GM12872 (cell line): ENCODE measurements around the gene CUEDC1.

Experiments
- CTCF ChIP-seq: IDR thresholded peaks from 3 replicates; pipeline ENCODE4 v1.5.1; 2011; ENCODE audit warnings: low read depth, mild to moderate bottlenecking, low read length, moderate library complexity; ENCODE audit not compliant: insufficient read depth

CUEDC1 gene

GRCh38 chr17:57889892-57890856 lies 65.0 kb downstream of the CUEDC1 start:
- no peak for TF ChIP-seq CTCF

DNA sequence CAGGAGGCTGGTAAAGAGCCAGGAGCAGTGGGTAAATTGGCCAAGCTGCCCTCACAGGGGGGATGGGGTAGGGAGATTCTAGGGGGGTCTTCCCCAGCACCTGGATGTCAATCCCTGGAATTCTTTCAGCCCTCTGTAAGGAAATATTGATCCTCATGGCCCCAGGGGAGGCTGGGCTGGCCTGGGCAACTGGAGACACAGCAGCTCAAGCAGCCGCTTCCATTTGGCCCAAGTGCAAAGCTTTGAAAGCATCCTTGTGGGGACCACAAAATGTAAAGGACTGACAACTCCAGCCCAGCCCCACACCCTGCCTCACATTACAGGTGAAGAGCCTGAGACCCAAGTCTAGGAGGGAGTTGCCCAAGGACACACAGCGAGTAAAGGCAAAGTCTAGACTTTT lies 66.0 kb downstream of the CUEDC1 start:
- TF ChIP-seq CTCF: no peak

DNA sequence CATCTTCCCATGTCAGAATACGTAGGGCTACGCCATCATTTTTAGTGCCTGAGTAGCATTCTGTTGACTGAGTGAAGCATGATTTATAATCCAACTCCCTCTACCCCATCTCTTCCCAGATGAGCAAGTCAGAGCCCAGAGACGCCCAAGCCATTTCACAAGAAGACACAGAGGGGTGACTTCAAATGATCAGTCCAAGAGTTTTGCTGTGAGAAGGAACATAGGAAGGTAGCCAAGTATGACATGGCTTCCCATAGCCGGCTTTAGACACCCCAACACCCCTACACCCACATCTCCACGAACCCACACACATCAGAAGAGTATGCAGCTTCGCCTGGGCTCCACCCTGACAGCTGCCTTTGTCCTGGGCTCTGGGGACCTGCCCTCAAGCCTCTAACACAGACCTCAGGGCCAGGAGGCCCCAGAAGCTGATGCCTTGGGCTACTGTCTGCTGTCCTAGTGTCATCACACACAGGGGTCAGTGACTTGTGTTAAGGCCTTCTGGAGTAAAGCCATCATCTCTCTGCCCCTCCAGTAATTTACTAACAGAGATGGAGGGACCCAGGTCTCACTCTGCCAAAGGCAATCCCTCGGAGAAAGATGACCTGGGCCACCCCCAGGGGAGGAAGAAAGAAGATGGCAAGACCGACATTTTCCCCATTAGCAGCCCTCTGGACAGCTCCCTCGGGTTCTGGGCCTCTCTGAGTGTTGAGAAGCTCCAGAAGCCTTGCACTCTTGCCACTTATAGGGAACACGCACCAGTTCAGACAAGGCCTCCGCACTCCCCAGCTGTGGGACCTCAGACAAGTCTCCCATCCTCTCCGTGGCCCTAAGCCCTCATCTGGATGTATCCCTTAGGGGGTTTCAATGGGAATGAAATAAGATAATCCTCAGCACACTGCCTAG lies 66.6 kb downstream of the CUEDC1 start:
- no peak for TF ChIP-seq CTCF

DNA sequence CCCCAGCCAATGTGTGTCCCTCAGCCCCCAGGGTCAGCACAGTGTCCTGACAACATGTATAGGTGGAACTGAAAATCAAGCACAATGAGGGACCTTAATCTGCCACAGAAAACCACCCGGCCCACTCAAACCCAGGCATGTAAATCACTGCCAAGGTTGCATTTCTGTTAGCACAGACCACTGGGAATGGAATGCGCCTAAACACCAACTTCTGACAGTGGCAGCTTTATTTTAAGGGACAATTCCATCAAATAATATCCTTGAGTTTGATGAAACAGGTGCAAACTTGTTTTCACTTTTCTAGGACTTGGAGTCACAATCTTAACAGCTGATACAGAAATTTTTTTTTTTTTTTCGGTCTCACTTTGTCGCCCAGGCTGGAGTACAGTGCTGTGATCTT lies 68.1 kb downstream of the CUEDC1 start:
- TF ChIP-seq CTCF: no peak

GRCh38 chr17:57886020-57886419 lies 69.2 kb downstream of the CUEDC1 start:
- no peak for TF ChIP-seq CTCF

GRCh38 chr17:57885148-57885915 lies 69.9 kb downstream of the CUEDC1 start:
- TF ChIP-seq CTCF: no peak
